ENCODE measurements around the gene TAS2R5.
"Not testable (repeated sequence)": the region's sequence is repeated elsewhere in the genome, so short reads cannot be mapped to it uniquely, and the experiment has no call there.

Gene TAS2R5

GRCh38 chr7:141788296-141788695 lies 1.7 kb upstream of the TAS2R5 start:
- H3K27ac ChIP-seq (ENCODE audit: low read length): no peak overlapping the region
- no peaks in the 10 kb centered on the region for H3K9me3 ChIP-seq (ENCODE audit: control insufficient read depth, low read depth, low read length)
- no peaks in the 10 kb centered on the region for H3K4me1 ChIP-seq (ENCODE audit: control insufficient read depth, low read depth, low read length)
- H3K27me3 ChIP-seq (ENCODE audit: control insufficient read depth, insufficient read depth, low read length): no peaks in the 10 kb centered on the region
- H3K4me3 ChIP-seq (ENCODE audit: low read length): no peak overlapping the region
- no peaks in the 10 kb centered on the region for H3K36me3 ChIP-seq (ENCODE audit: control insufficient read depth, low read depth, low read length)
- no peak overlapping the region for H3K9ac ChIP-seq (ENCODE audit: low read length)

GRCh38 chr7:141792526-141792925 lies 2.5 kb downstream of the TAS2R5 start:
- Histone ChIP-seq H3K9ac (ENCODE audit: low read length) (no peak overlapping the region), H3K27ac (ENCODE audit: low read length) (no peak overlapping the region), H3K9me3 (ENCODE audit: control insufficient read depth, low read depth, low read length) (no peaks in the 10 kb centered on the region), H3K4me3 (ENCODE audit: low read length) (no peak overlapping the region), H3K27me3 (ENCODE audit: control insufficient read depth, insufficient read depth, low read length) (no peaks in the 10 kb centered on the region), H3K4me1 (ENCODE audit: control insufficient read depth, low read depth, low read length) (no peaks in the 10 kb centered on the region), H3K36me3 (ENCODE audit: control insufficient read depth, low read depth, low read length) (no peaks in the 10 kb centered on the region)

- peaks cover 8% of the 10 kb centered on the region for H3K9me3 ChIP-seq (ENCODE audit: control insufficient read depth, low read depth, low read length)
- no peak overlapping the region for H3K9ac ChIP-seq (ENCODE audit: low read length)
- no peak overlapping the region for H3K4me3 ChIP-seq (ENCODE audit: low read length)
- no peaks in the 10 kb centered on the region for H3K27me3 ChIP-seq (ENCODE audit: control insufficient read depth, insufficient read depth, low read length)
- H3K4me1 ChIP-seq (ENCODE audit: control insufficient read depth, low read depth, low read length): no peaks in the 10 kb centered on the region
- no peak overlapping the region for H3K27ac ChIP-seq (ENCODE audit: low read length)
- H3K36me3 ChIP-seq (ENCODE audit: control insufficient read depth, low read depth, low read length): no peaks in the 10 kb centered on the region
Measured at GRCh38 chr7:141820067-141820466, 30.1 kb downstream of the TAS2R5 start.

GRCh38 chr7:141822432-141822831 lies 32.4 kb downstream of the TAS2R5 start:
- H3K9me3 ChIP-seq (ENCODE audit: control insufficient read depth, low read depth, low read length); H3K4me1 ChIP-seq (ENCODE audit: control insufficient read depth, low read depth, low read length); H3K4me3 ChIP-seq (ENCODE audit: low read length); H3K9ac ChIP-seq (ENCODE audit: low read length); H3K27ac ChIP-seq (ENCODE audit: low read length); H3K36me3 ChIP-seq (ENCODE audit: control insufficient read depth, low read depth, low read length); H3K27me3 ChIP-seq (ENCODE audit: control insufficient read depth, insufficient read depth, low read length): not testable (repeated sequence)

GRCh38 chr7:141837683-141838082 lies 47.7 kb downstream of the TAS2R5 start:
- Histone ChIP-seq H3K4me1 (ENCODE audit: control insufficient read depth, low read depth, low read length) (peaks cover 2% of the 10 kb centered on the region), H3K27ac (ENCODE audit: low read length) (no peak overlapping the region), H3K4me3 (ENCODE audit: low read length) (no peak overlapping the region), H3K9ac (ENCODE audit: low read length) (no peak overlapping the region), H3K36me3 (ENCODE audit: control insufficient read depth, low read depth, low read length) (no peaks in the 10 kb centered on the region), H3K27me3 (ENCODE audit: control insufficient read depth, insufficient read depth, low read length) (no peaks in the 10 kb centered on the region), H3K9me3 (ENCODE audit: control insufficient read depth, low read depth, low read length) (no peaks in the 10 kb centered on the region)

- Histone ChIP-seq H3K9me3 (ENCODE audit: control insufficient read depth, low read depth, low read length) (no peaks in the 10 kb centered on the region), H3K4me1 (ENCODE audit: control insufficient read depth, low read depth, low read length) (no peaks in the 10 kb centered on the region), H3K4me3 (ENCODE audit: low read length) (no peak overlapping the region), H3K27ac (ENCODE audit: low read length) (no peak overlapping the region), H3K36me3 (ENCODE audit: control insufficient read depth, low read depth, low read length) (no peaks in the 10 kb centered on the region), H3K27me3 (ENCODE audit: control insufficient read depth, insufficient read depth, low read length) (no peaks in the 10 kb centered on the region), H3K9ac (ENCODE audit: low read length) (no peak overlapping the region)
Measured at GRCh38 chr7:141838581-141838980, 48.6 kb downstream of the TAS2R5 start.

- Histone ChIP-seq H3K27ac (ENCODE audit: low read length) (no peak overlapping the region), H3K9ac (ENCODE audit: low read length) (no peak overlapping the region), H3K27me3 (ENCODE audit: control insufficient read depth, insufficient read depth, low read length) (no peaks in the 10 kb centered on the region), H3K4me1 (ENCODE audit: control insufficient read depth, low read depth, low read length) (no peaks in the 10 kb centered on the region), H3K36me3 (ENCODE audit: control insufficient read depth, low read depth, low read length) (no peaks in the 10 kb centered on the region), H3K9me3 (ENCODE audit: control insufficient read depth, low read depth, low read length) (no peaks in the 10 kb centered on the region), H3K4me3 (ENCODE audit: low read length) (no peak overlapping the region)
Measured at GRCh38 chr7:141839256-141839655, 49.2 kb downstream of the TAS2R5 start.

GRCh38 chr7:141840708-141841107 lies 50.7 kb downstream of the TAS2R5 start:
- Histone ChIP-seq H3K9me3 (ENCODE audit: control insufficient read depth, low read depth, low read length) (no peaks in the 10 kb centered on the region), H3K4me1 (ENCODE audit: control insufficient read depth, low read depth, low read length) (no peaks in the 10 kb centered on the region), H3K4me3 (ENCODE audit: low read length) (no peak overlapping the region), H3K9ac (ENCODE audit: low read length) (no peak overlapping the region), H3K27me3 (ENCODE audit: control insufficient read depth, insufficient read depth, low read length) (no peaks in the 10 kb centered on the region), H3K36me3 (ENCODE audit: control insufficient read depth, low read depth, low read length) (no peaks in the 10 kb centered on the region), H3K27ac (ENCODE audit: low read length) (no peak overlapping the region)

Measured in iPS-18a (cell line).